ENCODE results near the gene C1orf94. TPM values are rescaled to one million over a fixed set of nuclear protein-coding genes. Genes with fewer than 3 reads are reported as not detected.

The C1orf94 gene
- total and polyA plus RNA-seq, 10 of the 15 experiments (the other 5 are each of a cell fraction or from before 2014, with no cell fraction given), result not detected

DNA sequence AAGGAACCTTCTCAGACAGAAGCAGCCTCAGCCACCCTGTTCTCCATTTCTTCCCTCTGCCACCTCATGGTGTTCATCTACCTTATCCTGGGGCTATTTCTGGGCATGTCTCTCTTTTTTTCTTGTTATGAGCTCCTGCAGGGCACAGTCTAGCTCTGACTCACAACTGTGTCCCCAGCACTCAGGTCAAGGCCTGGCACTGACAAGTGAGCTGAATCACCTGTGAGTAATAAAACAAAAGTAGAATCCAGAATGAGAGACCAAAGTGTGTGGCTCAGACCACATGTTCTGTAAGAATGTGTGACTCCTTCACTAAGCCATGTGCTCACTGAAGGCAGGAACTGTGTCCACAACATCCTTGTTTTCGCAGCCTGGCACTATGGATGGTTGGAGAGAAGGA is 23.2 kb downstream of the C1orf94 start:
- CTCF ChIA-PET, result no interaction called here
- intact Hi-C loops (cut with micrococcal nuclease; ENCODE audit: unreplicated experiment) (no loop called here), in situ Hi-C loops (cut with MboI) (no loop called here)
- H3K27ac ChIP-seq (ENCODE audit: control insufficient read depth, insufficient read depth), result no peak overlapping the region
- no peaks in the 10 kb centered on the region for H3K9me3 ChIP-seq (replicated peaks; ENCODE audit: control insufficient read depth, insufficient read depth, low read length)
- DNase-seq (ENCODE audit: low read depth, low spot score) (no peak), FAIRE-seq (no peak), ATAC-seq (no peak)
- RAD21 ChIA-PET (ENCODE audit: unreplicated experiment), result no interaction called here
- H3K79me2 ChIP-seq (ENCODE audit: control insufficient read depth, insufficient read depth, low read length), result no peaks in the 10 kb centered on the region
- POLR2A ChIA-PET, result no interaction called here
- no peak overlapping the region for H3K9ac ChIP-seq (ENCODE audit: control insufficient read depth, insufficient read depth, low read length)
- SMC1A ChIA-PET (ENCODE audit: uncharacterized antibody, unreplicated experiment), result no interaction called here
- no peak overlapping the region for H3K4me3 ChIP-seq
- H2AFZ ChIP-seq (ENCODE audit: control insufficient read depth, low read depth, low read length), result no peak overlapping the region
- no peak overlapping the region for H3K4me2 ChIP-seq (ENCODE audit: control insufficient read depth, insufficient read depth)
- no peaks in the 10 kb centered on the region for H3K36me3 ChIP-seq (ENCODE audit: control insufficient read depth in 2 of 2, insufficient read depth in 2 of 2, low read length in 1 of 2)
- H3K27me3 ChIP-seq (replicated peaks in 1 of 2; ENCODE audit: control insufficient read depth in 2 of 2, insufficient read depth in 2 of 2, low read length in 1 of 2), result peaks cover 0 to 7% of the 10 kb centered on the region in 2 experiments; a peak in 2 of 4 replicates
- no peaks in the 10 kb centered on the region for H3K4me1 ChIP-seq (ENCODE audit: control insufficient read depth, insufficient read depth, low read length)
- H4K20me1 ChIP-seq (ENCODE audit: control insufficient read depth, insufficient read depth), result no peaks in the 10 kb centered on the region
- BruUV-seq (replicated peaks), result no TSS peak
- 9% methylated on average over 1 of the region's 1 CpG for WGBS (ENCODE audit: insufficient coverage, insufficient replicate concordance, low lambda C conversion rate, missing lambda C conversion rate)
- TF ChIP-seq TAF1 (IDR thresholded peaks at IDR 0.05; ENCODE audit: borderline replicate concordance, low read depth, low read length), result no peak
- no peak for TF ChIP-seq ZSCAN29 (IDR thresholded peaks at IDR 0.05)
- TF ChIP-seq FOXK2 (IDR thresholded peaks at IDR 0.05), result no peak
- no peak for TF ChIP-seq MEF2A (IDR thresholded peaks at IDR 0.05; ENCODE audit: insufficient read depth, low read depth, low read length)
- no peak for TF ChIP-seq POLR2AphosphoS5 (IDR thresholded peaks at IDR 0.05; ENCODE audit: low read length)
- TF ChIP-seq RFX5 (IDR thresholded peaks at IDR 0.05; ENCODE audit: low read depth, low read length), result no peak
- TF ChIP-seq, protein P1, sequence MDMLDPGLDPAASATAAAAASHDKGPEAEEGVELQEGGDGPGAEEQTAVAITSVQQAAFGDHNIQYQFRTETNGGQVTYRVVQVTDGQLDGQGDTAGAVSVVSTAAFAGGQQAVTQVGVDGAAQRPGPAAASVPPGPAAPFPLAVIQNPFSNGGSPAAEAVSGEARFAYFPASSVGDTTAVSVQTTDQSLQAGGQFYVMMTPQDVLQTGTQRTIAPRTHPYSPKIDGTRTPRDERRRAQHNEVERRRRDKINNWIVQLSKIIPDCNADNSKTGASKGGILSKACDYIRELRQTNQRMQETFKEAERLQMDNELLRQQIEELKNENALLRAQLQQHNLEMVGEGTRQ (IDR thresholded peaks at IDR 0.05; ENCODE audit: borderline replicate concordance, low read depth, low read length), result no peak
- TF ChIP-seq, protein P2, sequence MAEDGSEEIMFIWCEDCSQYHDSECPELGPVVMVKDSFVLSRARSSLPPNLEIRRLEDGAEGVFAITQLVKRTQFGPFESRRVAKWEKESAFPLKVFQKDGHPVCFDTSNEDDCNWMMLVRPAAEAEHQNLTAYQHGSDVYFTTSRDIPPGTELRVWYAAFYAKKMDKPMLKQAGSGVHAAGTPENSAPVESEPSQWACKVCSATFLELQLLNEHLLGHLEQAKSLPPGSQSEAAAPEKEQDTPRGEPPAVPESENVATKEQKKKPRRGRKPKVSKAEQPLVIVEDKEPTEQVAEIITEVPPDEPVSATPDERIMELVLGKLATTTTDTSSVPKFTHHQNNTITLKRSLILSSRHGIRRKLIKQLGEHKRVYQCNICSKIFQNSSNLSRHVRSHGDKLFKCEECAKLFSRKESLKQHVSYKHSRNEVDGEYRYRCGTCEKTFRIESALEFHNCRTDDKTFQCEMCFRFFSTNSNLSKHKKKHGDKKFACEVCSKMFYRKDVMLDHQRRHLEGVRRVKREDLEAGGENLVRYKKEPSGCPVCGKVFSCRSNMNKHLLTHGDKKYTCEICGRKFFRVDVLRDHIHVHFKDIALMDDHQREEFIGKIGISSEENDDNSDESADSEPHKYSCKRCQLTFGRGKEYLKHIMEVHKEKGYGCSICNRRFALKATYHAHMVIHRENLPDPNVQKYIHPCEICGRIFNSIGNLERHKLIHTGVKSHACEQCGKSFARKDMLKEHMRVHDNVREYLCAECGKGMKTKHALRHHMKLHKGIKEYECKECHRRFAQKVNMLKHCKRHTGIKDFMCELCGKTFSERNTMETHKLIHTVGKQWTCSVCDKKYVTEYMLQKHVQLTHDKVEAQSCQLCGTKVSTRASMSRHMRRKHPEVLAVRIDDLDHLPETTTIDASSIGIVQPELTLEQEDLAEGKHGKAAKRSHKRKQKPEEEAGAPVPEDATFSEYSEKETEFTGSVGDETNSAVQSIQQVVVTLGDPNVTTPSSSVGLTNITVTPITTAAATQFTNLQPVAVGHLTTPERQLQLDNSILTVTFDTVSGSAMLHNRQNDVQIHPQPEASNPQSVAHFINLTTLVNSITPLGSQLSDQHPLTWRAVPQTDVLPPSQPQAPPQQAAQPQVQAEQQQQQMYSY (CRISPR knock-in tag; IDR thresholded peaks at IDR 0.05), result no peak
- TF ChIP-seq, protein P3, sequence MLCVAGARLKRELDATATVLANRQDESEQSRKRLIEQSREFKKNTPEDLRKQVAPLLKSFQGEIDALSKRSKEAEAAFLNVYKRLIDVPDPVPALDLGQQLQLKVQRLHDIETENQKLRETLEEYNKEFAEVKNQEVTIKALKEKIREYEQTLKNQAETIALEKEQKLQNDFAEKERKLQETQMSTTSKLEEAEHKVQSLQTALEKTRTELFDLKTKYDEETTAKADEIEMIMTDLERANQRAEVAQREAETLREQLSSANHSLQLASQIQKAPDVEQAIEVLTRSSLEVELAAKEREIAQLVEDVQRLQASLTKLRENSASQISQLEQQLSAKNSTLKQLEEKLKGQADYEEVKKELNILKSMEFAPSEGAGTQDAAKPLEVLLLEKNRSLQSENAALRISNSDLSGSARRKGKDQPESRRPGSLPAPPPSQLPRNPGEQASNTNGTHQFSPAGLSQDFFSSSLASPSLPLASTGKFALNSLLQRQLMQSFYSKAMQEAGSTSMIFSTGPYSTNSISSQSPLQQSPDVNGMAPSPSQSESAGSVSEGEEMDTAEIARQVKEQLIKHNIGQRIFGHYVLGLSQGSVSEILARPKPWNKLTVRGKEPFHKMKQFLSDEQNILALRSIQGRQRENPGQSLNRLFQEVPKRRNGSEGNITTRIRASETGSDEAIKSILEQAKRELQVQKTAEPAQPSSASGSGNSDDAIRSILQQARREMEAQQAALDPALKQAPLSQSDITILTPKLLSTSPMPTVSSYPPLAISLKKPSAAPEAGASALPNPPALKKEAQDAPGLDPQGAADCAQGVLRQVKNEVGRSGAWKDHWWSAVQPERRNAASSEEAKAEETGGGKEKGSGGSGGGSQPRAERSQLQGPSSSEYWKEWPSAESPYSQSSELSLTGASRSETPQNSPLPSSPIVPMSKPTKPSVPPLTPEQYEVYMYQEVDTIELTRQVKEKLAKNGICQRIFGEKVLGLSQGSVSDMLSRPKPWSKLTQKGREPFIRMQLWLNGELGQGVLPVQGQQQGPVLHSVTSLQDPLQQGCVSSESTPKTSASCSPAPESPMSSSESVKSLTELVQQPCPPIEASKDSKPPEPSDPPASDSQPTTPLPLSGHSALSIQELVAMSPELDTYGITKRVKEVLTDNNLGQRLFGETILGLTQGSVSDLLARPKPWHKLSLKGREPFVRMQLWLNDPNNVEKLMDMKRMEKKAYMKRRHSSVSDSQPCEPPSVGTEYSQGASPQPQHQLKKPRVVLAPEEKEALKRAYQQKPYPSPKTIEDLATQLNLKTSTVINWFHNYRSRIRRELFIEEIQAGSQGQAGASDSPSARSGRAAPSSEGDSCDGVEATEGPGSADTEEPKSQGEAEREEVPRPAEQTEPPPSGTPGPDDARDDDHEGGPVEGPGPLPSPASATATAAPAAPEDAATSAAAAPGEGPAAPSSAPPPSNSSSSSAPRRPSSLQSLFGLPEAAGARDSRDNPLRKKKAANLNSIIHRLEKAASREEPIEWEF (IDR thresholded peaks at IDR 0.05; ENCODE audit: insufficient replicate concordance, low read depth, low read length), result no peak
- TF ChIP-seq PAX8 (IDR thresholded peaks at IDR 0.05), result no peak
- TF ChIP-seq TCF3 (IDR thresholded peaks at IDR 0.05; ENCODE audit: borderline replicate concordance, insufficient read depth, low read depth, low read length), result no peak
- no peak for TF ChIP-seq KAT2A (conservative IDR thresholded peaks at IDR 0.05; ENCODE audit: control insufficient read depth, low read depth, low read length)
- TF ChIP-seq, protein P4, sequence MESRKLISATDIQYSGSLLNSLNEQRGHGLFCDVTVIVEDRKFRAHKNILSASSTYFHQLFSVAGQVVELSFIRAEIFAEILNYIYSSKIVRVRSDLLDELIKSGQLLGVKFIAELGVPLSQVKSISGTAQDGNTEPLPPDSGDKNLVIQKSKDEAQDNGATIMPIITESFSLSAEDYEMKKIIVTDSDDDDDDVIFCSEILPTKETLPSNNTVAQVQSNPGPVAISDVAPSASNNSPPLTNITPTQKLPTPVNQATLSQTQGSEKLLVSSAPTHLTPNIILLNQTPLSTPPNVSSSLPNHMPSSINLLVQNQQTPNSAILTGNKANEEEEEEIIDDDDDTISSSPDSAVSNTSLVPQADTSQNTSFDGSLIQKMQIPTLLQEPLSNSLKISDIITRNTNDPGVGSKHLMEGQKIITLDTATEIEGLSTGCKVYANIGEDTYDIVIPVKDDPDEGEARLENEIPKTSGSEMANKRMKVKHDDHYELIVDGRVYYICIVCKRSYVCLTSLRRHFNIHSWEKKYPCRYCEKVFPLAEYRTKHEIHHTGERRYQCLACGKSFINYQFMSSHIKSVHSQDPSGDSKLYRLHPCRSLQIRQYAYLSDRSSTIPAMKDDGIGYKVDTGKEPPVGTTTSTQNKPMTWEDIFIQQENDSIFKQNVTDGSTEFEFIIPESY (IDR thresholded peaks at IDR 0.05), result no peak

All from GM12878 (cell line).